Measurements from ENCODE around the gene MRPL47. TPM values are rescaled to one million over a fixed set of nuclear protein-coding genes. Genes with fewer than 3 reads are reported as not detected.
"Not testable (repeated sequence)": the region's sequence is repeated elsewhere in the genome, so short reads cannot be mapped to it uniquely, and the experiment has no call there.

The MRPL47 gene
- 10 to 100 TPM; 32.5 to 37.2 TPM for total RNA-seq

DNA sequence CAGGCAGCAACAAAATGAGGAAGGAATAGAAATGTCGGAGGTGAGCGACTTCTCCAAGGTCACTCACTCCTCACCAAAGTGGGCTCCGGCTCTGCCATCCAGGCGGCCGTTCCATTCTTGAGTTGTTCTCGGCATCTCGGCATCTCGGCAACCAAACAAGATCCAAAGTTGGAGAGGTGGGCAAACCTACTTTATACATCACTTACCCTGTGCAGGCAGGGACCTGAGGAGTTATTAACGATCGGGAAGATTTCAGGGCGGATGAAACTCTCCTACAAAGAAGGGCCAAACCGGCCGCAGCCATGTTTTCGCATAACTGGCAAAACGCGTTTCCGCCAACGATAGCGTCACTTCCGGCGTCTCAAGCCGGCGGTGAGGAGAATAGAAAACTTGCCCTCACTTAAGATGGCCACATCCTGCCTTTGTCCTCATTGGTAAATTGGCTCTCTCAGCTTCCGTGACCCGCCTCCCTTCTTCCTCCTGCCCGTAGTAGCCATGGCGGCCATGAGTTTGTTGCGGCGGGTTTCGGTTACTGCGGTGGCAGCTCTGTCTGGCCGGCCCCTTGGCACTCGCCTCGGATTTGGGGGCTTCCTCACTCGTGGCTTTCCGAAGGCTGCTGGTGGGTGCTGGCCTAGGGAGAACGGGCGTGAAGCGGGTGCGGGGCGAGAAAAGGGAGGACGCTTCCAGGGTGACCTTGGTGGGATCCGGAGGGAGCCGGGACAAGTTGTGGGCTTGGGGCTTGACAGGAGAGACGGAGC lies at the start of gene MRPL47, which contains the start of gene NDUFB5:
MRPL47 (minus strand) TSS at position 318 of the 758 bp plus-strand sequence; CDS start at position 304, 14 bp downstream.
NDUFB5 (plus strand) TSS at position 474 of the 758 bp plus-strand sequence; CDS start at position 496, 22 bp downstream.
- DNase-seq: peak; percentile 96
- H3K9me3 Mint-ChIP-seq: no peaks in the 10 kb centered on the region
- peak within 1 kb of the TSS; percentile 99 for H3K27ac Mint-ChIP-seq
- ChIA-PET CTCF (interaction anchor here (0.7 to 1.1 kb wide), 3 partner anchors 9 to 44 kb away, joined by 3 to 4 read pairs (median 3); no protein-coding TSS in a partner anchor), POLR2A (interaction anchor here (0.5 kb wide), 1 partner anchor 17 kb away, joined by 3 read pairs; no protein-coding TSS in a partner anchor)
- H3K27me3 Mint-ChIP-seq: no peaks in the 10 kb centered on the region
- H3K36me3 Mint-ChIP-seq (ENCODE audit: low read depth): peaks cover 26% of the 10 kb centered on the region
- H3K4me3 Mint-ChIP-seq: peak within 1 kb of the TSS; percentile 96
- peaks cover 46% of the 10 kb centered on the region for H3K4me1 Mint-ChIP-seq

DNA sequence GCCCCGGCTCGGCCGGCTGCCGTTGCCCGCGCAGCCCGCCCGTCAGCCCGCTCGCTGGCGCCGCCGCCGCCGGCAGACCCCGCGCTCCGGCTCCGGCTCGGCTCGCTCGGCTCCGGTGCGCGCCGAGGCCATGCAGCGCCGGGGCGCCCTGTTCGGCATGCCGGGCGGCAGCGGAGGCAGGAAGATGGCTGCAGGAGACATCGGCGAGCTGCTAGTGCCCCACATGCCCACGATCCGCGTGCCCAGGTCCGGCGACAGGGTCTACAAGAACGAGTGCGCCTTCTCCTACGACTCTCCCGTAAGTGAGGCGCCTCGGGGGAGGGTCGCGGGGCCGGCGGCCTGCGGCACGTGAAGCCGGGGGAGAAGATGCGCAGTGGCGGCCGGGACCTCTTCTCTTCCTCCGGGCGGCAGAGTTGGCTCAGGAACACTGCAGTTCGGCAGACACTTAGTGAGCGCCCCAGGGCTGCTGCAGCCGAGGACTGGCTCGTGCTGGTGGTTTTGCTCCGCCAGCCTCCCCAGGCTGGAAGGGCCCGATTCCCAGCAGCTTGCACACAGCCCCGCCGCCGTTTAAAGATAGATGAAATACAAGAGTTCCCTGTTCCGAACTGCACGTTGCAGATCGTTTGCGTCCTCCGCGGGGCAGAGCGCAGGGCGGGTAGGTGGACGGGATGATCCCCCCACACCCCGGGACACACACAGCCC lies 48.8 kb upstream of the MRPL47 start:
- ChIA-PET CTCF (interaction anchor here (0.6 to 0.9 kb wide), 5 partner anchors 8 to 952 kb away, joined by 3 read pairs; no protein-coding TSS in a partner anchor), POLR2A (interaction anchor here (0.6 kb wide), 1 partner anchor 1326 kb away, joined by 3 read pairs; no protein-coding TSS in a partner anchor)
- Mint-ChIP-seq H3K4me3 (peak overlapping the region; percentile 89), H3K36me3 (ENCODE audit: low read depth) (peaks cover 7% of the 10 kb centered on the region), H3K27me3 (peaks cover 15% of the 10 kb centered on the region), H3K4me1 (peaks cover 36% of the 10 kb centered on the region), H3K27ac (peak overlapping the region; percentile 94), H3K9me3 (no peaks in the 10 kb centered on the region)
- DNase-seq: peak; percentile 66

DNA sequence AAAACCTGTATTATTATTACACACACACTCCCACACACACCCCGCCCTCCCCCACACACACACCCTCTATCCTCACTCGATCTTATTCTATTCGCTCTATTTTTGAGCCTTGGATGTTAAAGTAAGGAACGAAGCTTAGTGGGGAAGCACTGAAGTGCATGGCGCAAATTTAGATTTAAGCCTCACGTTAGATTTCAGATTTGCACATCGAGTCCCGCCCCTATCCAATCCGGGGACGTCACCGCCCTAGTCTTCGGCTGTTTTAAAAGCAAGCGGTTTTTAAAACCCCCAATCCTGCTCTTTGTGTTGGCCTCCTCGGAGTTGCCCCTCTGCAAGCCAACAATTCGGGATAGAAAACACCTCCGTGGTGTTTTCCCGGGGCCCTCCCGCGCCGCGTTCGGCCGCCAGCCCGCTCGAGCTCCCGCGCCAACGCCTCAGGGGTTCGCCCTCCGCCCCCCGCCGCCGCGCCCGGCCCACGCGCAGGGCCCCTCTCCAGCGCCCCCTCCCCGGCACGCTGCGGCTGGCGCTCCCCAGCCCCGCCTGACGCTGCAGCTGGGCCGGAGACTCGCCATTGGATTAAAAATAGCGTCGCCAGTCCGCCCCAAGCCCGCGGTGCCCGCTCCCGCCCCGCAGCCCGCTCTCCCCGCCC lies 48.1 kb upstream of the MRPL47 start, which contains the start of gene USP13:
USP13 (plus strand) TSS at position 594 of the 649 bp plus-strand sequence. CDS start 186 bp downstream, outside the sequence.
- Mint-ChIP-seq H3K36me3 (ENCODE audit: low read depth) (peaks cover 7% of the 10 kb centered on the region), H3K27ac (peak within 1 kb of the TSS; percentile 94), H3K27me3 (peaks cover 15% of the 10 kb centered on the region), H3K4me1 (peaks cover 36% of the 10 kb centered on the region), H3K4me3 (peak within 1 kb of the TSS; percentile 89), H3K9me3 (no peaks in the 10 kb centered on the region)
- ChIA-PET POLR2A (interaction anchor here (0.6 kb wide), 1 partner anchor 1327 kb away, joined by 3 read pairs; no protein-coding TSS in a partner anchor), CTCF (interaction anchor here (0.6 to 0.9 kb wide), 4 partner anchors 8 to 952 kb away, joined by 3 to 4 read pairs (median 3); no protein-coding TSS in a partner anchor)
- peak; percentile 70 for DNase-seq

DNA sequence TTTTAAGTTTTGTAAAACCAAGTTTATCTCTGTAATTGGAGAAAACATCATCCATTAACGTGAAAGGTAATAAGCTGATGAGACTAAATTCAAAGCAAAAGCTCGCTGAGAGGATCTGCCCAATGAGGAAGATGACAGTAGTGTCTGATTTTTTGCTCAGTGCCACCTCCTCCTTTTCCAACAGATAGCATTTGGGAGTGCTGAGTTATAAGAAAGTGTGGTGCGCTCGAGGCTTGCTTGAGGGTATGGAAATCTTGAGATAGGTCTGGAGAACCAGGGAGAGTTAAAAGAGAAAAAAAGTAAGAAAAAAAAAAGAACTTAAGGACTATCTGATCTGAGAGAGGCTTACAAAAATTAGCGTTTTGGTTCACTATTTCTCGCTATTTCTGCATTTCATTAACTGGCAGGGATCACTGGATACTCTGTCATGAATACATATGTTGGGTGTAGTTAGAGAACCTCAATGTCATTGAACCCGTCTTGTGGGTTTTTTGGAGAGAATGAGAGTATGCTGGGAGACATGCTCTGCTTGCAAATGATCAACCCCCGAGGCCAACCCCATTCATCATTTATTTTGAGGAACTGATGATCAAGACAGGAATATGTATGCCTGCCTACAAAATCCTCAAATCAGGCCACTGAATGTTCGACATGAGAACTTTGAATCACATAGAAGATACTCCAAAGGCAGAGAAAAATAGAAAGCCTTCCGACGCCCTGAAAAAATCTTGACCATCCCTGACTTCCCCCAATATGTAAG lies 47.4 kb upstream of the MRPL47 start:
- Mint-ChIP-seq H3K4me3 (peak overlapping the region; percentile 72), H3K4me1 (peaks cover 36% of the 10 kb centered on the region), H3K36me3 (ENCODE audit: low read depth) (peaks cover 7% of the 10 kb centered on the region), H3K27me3 (peaks cover 15% of the 10 kb centered on the region), H3K9me3 (no peaks in the 10 kb centered on the region), H3K27ac (peak overlapping the region; percentile 67)
- CTCF ChIA-PET: interaction anchor here (0.6 kb wide), 1 partner anchor 365 kb away, joined by 4 read pairs; no protein-coding TSS in a partner anchor
- DNase-seq: no peak
- POLR2A ChIA-PET: no interaction called here

DNA sequence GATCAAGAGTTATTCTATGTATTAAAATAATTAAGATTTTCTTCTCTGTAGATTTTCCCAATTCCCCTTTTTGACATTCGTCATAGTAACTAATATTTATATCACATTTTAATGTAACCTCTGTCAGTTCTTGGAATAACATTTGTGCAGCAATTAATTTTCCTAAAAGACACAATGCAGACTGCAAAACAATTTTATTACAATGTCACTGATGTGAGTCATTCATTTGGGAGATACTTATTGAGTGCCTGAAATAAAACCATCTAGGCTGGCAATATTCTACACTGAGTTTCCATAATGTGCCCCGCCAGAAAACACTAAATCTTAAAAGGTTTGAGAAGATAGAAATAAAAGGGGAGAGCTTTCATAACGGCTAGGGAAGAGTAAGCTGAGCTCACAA lies 41.7 kb upstream of the MRPL47 start:
- ChIA-PET POLR2A (no interaction called here), CTCF (no interaction called here)
- H3K27me3 Mint-ChIP-seq: peaks cover 4% of the 10 kb centered on the region
- no peaks in the 10 kb centered on the region for H3K36me3 Mint-ChIP-seq (ENCODE audit: low read depth)
- H3K4me3 Mint-ChIP-seq: no peak overlapping the region
- no peak for DNase-seq
- H3K9me3 Mint-ChIP-seq: no peaks in the 10 kb centered on the region
- H3K27ac Mint-ChIP-seq: no peak overlapping the region
- peaks cover 9% of the 10 kb centered on the region for H3K4me1 Mint-ChIP-seq

DNA sequence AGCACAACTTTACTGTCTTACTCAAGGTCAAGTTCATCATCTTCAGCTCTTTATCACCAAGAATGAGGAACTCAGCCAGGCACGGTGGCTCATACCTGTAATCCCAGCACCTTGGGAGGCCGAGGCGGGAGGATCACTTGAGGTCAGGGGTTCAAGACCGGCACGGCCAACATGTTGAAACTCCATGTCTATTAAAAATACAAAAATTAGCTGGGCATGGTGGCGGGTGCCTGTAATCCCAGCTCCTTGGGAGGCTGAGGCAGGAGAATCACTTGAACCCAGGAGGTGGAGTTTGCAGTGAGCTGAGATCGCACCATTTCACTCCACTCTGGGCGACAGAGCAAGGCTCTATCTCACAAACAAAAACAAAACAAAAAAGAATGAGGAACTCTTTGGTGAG lies 39.4 kb upstream of the MRPL47 start:
- POLR2A ChIA-PET: interaction anchor here (0.8 kb wide), 1 partner anchor 27 kb away, joined by 3 read pairs; no protein-coding TSS in a partner anchor
- H3K4me1 Mint-ChIP-seq; DNase-seq; H3K27me3 Mint-ChIP-seq; H3K27ac Mint-ChIP-seq; H3K36me3 Mint-ChIP-seq (ENCODE audit: low read depth); H3K9me3 Mint-ChIP-seq; H3K4me3 Mint-ChIP-seq: not testable (repeated sequence)
- CTCF ChIA-PET: interaction anchor here (1.2 to 2.4 kb wide), 2 partner anchors 9 to 11 kb away, joined by 3 to 6 read pairs; partner anchors contain the start of gene USP13

DNA sequence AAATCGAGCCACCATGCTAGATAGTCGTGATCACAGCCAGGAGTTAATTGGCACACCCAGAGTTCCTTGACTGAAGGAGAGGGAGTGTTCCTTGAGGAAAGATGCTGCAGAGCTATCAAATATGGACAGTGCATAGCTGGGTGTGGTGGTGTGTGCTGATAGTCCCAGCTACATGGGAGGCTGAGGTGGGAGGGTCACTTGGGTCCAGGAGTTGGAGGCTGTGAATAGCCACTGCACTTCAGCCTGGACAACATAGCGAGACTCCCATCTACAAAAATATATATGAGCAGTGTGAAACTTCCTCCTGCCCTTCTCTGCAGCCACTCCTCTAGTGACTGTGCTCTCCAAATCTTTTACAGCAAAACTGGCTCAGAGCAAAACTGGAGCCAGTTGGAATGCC lies 38.4 kb upstream of the MRPL47 start:
- Mint-ChIP-seq H3K36me3 (ENCODE audit: low read depth) (no peaks in the 10 kb centered on the region), H3K27ac (no peak overlapping the region), H3K9me3 (no peaks in the 10 kb centered on the region), H3K27me3 (no peaks in the 10 kb centered on the region), H3K4me1 (peaks cover 6% of the 10 kb centered on the region), H3K4me3 (no peak overlapping the region)
- ChIA-PET POLR2A (no interaction called here), CTCF (interaction anchor here (2.4 kb wide), 1 partner anchor 10 kb away, joined by 6 read pairs; no protein-coding TSS in a partner anchor)
- DNase-seq: no peak

DNA sequence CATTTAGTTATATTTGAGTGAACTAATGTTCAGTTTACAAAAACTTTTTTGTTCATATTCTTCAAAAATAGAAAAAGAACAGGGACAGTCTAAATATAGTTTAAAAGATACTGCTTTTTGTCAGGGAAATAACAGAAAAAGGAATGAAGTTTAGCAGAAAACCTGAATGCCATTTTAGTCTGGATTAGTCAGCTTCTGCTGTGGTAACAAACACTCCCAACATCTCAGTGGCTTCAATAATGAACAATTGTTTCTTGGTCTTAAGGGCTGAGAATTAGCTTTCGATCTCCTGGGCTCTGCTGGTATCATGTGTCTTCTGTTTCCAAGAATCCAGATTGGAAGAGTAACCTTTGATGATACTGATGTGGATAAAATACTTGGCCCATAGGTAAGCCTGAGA lies 36.0 kb upstream of the MRPL47 start:
- Mint-ChIP-seq H3K4me3 (no peak overlapping the region), H3K4me1 (peaks cover 6% of the 10 kb centered on the region), H3K9me3 (no peaks in the 10 kb centered on the region), H3K36me3 (ENCODE audit: low read depth) (no peaks in the 10 kb centered on the region), H3K27me3 (no peaks in the 10 kb centered on the region), H3K27ac (no peak overlapping the region)
- CTCF ChIA-PET: interaction anchor here (0.5 kb wide), 1 partner anchor 1262 kb away, joined by 3 read pairs; no protein-coding TSS in a partner anchor
- POLR2A ChIA-PET: no interaction called here
- no peak for DNase-seq

DNA sequence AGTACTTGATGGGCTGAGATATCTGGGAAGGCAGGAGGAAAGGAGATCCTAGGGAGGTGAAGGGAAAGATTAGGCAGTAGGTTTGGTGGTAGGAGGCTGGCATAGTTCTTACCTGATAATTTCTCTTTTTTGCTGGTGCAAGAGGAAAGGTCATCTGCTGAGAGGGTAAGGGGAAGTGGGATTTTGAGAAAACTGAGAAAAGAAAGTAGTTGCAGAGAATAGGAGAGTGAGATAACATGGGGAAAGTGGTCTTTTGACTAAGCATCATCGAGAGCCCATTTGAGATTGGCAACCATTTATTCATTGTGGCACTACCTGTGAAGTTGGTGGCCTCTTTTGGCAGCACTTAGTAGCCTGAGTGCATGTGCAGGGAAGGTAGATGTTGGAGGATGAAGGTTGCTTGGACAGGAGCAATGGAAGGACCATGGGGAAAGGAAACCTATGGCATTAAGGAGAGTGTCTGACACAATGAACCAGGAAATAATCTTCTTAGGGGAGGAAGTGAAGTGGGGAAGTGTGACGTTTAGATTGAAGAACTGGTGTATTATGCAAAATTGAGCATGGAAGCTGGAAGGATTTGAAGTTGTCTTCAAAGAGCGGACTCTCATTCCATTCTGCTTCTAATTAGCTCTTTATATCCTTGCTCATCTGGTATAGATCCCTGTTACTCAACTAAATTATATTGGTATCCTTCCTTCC lies 26.5 kb upstream of the MRPL47 start:
- Mint-ChIP-seq H3K27me3 (no peaks in the 10 kb centered on the region), H3K4me3 (no peak overlapping the region), H3K36me3 (ENCODE audit: low read depth) (peaks cover 3% of the 10 kb centered on the region), H3K4me1 (no peaks in the 10 kb centered on the region), H3K27ac (no peak overlapping the region), H3K9me3 (no peaks in the 10 kb centered on the region)
- no peak for DNase-seq
- ChIA-PET POLR2A (no interaction called here), CTCF (interaction anchor here (1.0 to 1.4 kb wide), 3 partner anchors 9 to 19 kb away, joined by 3 to 5 read pairs (median 3); no protein-coding TSS in a partner anchor)

DNA sequence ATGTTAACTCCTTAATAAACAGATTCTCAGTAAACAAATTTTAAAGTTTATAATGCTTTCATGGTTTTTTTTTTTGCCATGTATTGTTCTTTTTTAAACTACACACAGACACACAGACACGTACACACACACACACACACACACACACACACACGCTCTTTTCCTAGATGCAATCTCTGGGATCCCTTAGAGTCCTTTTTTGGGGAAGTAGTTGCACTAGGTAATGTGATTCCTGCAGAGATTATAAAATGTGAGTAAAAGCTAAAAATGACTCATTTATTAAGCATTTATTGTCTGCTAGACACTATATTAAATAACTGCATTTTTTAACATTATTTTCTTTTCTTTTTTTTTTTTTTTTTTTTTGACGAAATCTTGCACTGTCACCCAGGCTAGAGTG lies 20.0 kb upstream of the MRPL47 start:
- POLR2A ChIA-PET: interaction anchor here (0.6 kb wide), 1 partner anchor 22 kb away, joined by 3 read pairs; no protein-coding TSS in a partner anchor
- Mint-ChIP-seq H3K36me3 (ENCODE audit: low read depth) (peaks cover 45% of the 10 kb centered on the region), H3K9me3 (no peaks in the 10 kb centered on the region), H3K27me3 (no peaks in the 10 kb centered on the region), H3K4me3 (no peak overlapping the region), H3K27ac (no peak overlapping the region), H3K4me1 (no peaks in the 10 kb centered on the region)
- no peak for DNase-seq
- CTCF ChIA-PET: no interaction called here

DNA sequence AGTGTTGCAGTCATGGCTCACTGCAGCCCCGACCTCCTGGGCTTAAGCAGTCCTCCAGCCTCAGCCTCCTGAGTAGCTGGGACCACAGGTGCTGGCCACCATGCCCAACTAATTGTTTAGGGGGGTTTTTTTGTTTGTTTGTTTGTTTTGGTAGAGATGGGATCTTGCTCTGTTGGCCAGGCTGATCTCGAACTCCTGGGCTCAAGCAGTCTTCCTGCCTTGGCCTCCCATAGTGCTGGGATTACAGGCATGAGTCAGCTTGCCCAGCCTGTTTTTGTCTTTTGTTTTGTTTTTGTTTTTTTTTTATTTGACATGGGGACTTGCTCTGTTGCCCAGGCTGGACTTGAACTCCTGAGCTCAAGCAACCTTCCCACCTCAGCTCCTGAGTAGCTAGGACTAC lies 17.6 kb upstream of the MRPL47 start:
- ChIA-PET POLR2A (interaction anchor here (0.6 kb wide), 1 partner anchor 17 kb away, joined by 3 read pairs; the partner anchor contains the start of gene NDUFB5), CTCF (interaction anchor here (1.3 kb wide), 1 partner anchor 10 kb away, joined by 5 read pairs; no protein-coding TSS in a partner anchor)
- Mint-ChIP-seq H3K4me1 (no peaks in the 10 kb centered on the region), H3K9me3 (peaks cover 2% of the 10 kb centered on the region), H3K36me3 (ENCODE audit: low read depth) (peaks cover 56% of the 10 kb centered on the region), H3K4me3 (no peak overlapping the region), H3K27me3 (no peaks in the 10 kb centered on the region), H3K27ac (no peak overlapping the region)
- no peak for DNase-seq

Data from activated CD4-positive, alpha-beta T cell treated with anti-CD3 and anti-CD28 coated beads, Interleukin-2, amount 10 ng/mL, durations not matched to agents 7 days and 5 days (primary cell).